HL-60 (cell line): ENCODE results near the gene TMEM126B.
A peak's percentile ranks its signal among the peaks of the same experiment; 100 is the strongest.
"Not testable (repeated sequence)": the region's sequence is repeated elsewhere in the genome, so short reads cannot be mapped to it uniquely, and the experiment has no call there.

Experiments
- DNase-seq, 2 experiments: peaks; one replicate each; pipeline ENCODE4 v3.0.0-alpha.2; 2010 to 2020; ENCODE audit warnings: low read depth in 1 of 2, low spot score in 1 of 2
- H3K27ac ChIP-seq: fragments of 250-450 bp; sonication (Bioruptor Pico); replicated peaks from 2 replicates; pipeline ENCODE4 v1.5.1; 2020; ENCODE audit warnings: mild to moderate bottlenecking, moderate library complexity
- H3K27me3 ChIP-seq: fragments of 250-450 bp; sonication (Bioruptor Pico); 2 replicates; pipeline ENCODE4 v1.5.1; 2021; ENCODE audit warnings: mild to moderate bottlenecking, moderate library complexity; ENCODE audit not compliant: insufficient read depth, poor library complexity, severe bottlenecking
- H3K4me3 ChIP-seq: replicated peaks from 2 replicates; pipeline ENCODE4 v1.5.1; 2011; ENCODE audit warnings: mild to moderate bottlenecking, control low read depth, low read length; ENCODE audit not compliant: insufficient read depth
- GABPA ChIP-seq: IDR thresholded peaks from 2 replicates; pipeline ENCODE4 v1.6.1; 2012; ENCODE audit warnings: low read depth
- POLR2AphosphoS5 ChIP-seq: IDR thresholded peaks from 2 replicates; pipeline ENCODE4 v1.6.1; 2012; ENCODE audit warnings: low read depth
- SPI1 ChIP-seq: IDR thresholded peaks from 2 replicates; pipeline ENCODE4 v1.6.1; 2012; ENCODE audit warnings: low read depth, mild to moderate bottlenecking, borderline replicate concordance
- TF ChIP-seq, protein P1 (sequence below): IDR thresholded peaks from 2 replicates; pipeline ENCODE4 v1.6.1; 2012; ENCODE audit warnings: low read depth; ENCODE audit not compliant: insufficient replicate concordance
- TF ChIP-seq, protein P2 (sequence below): IDR thresholded peaks from one replicate; pipeline ENCODE4 v1.5.1; 2011; ENCODE audit warnings: low read length, control low read depth, inconsistent platforms; ENCODE audit not compliant: insufficient read depth

TMEM126B gene

DNA sequence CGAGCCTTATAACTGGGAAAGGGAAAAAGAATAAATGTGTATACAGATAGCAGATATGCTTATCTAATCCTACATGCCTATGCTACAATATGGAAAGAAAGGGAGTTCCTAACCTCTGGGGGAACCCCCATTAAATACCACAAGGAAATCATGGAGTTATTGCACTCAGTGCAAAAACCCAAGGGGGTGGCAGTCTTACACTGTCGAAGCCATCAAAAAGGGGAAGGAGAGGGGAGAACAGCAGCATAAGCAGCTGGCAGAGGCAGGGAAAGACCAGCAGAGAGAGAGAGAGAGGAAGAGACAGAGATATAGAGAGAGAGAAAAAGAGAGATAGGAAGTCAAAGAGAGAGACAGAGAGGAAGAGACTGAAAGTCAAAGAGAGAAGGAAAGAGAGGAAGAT lies 16.8 kb upstream of the TMEM126B start:
- DNase-seq = peak in 1 of 2 experiments; percentile 60
- H3K4me3 ChIP-seq, H3K27ac ChIP-seq, H3K27me3 ChIP-seq: not testable (repeated sequence)
- TF ChIP-seq SPI1 = peak; percentile 53; the same call in 1 of the 2 replicates

DNA sequence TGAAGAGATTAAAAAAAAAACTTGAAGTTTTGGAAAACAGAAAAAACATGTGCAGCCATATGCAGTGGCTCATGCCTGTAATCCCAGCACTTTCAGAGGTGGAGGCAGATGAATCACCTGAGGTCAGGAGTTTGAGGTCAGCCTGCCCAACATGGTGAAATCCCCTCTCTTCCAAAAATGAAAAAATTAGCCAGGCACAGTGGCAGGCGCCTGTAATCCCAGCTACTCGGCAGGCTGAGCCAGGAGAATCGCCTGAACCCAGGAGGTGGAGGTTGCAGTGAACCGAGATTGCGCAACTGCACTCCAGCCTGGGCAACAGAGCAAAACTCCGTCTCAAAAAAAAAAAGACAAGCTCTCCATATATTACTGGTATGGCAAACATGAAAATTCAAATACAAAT lies 8.9 kb upstream of the TMEM126B start:
- Histone ChIP-seq H3K27ac (no peak overlapping the region), H3K27me3 (no peaks in the 10 kb centered on the region), H3K4me3 (no peak overlapping the region)
- TF ChIP-seq, protein P1, sequence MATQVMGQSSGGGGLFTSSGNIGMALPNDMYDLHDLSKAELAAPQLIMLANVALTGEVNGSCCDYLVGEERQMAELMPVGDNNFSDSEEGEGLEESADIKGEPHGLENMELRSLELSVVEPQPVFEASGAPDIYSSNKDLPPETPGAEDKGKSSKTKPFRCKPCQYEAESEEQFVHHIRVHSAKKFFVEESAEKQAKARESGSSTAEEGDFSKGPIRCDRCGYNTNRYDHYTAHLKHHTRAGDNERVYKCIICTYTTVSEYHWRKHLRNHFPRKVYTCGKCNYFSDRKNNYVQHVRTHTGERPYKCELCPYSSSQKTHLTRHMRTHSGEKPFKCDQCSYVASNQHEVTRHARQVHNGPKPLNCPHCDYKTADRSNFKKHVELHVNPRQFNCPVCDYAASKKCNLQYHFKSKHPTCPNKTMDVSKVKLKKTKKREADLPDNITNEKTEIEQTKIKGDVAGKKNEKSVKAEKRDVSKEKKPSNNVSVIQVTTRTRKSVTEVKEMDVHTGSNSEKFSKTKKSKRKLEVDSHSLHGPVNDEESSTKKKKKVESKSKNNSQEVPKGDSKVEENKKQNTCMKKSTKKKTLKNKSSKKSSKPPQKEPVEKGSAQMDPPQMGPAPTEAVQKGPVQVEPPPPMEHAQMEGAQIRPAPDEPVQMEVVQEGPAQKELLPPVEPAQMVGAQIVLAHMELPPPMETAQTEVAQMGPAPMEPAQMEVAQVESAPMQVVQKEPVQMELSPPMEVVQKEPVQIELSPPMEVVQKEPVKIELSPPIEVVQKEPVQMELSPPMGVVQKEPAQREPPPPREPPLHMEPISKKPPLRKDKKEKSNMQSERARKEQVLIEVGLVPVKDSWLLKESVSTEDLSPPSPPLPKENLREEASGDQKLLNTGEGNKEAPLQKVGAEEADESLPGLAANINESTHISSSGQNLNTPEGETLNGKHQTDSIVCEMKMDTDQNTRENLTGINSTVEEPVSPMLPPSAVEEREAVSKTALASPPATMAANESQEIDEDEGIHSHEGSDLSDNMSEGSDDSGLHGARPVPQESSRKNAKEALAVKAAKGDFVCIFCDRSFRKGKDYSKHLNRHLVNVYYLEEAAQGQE = no peak
- TF ChIP-seq POLR2AphosphoS5 (no peak), GABPA (no peak), SPI1 (no peak)
- TF ChIP-seq, protein P2, sequence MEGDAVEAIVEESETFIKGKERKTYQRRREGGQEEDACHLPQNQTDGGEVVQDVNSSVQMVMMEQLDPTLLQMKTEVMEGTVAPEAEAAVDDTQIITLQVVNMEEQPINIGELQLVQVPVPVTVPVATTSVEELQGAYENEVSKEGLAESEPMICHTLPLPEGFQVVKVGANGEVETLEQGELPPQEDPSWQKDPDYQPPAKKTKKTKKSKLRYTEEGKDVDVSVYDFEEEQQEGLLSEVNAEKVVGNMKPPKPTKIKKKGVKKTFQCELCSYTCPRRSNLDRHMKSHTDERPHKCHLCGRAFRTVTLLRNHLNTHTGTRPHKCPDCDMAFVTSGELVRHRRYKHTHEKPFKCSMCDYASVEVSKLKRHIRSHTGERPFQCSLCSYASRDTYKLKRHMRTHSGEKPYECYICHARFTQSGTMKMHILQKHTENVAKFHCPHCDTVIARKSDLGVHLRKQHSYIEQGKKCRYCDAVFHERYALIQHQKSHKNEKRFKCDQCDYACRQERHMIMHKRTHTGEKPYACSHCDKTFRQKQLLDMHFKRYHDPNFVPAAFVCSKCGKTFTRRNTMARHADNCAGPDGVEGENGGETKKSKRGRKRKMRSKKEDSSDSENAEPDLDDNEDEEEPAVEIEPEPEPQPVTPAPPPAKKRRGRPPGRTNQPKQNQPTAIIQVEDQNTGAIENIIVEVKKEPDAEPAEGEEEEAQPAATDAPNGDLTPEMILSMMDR = no peak
- no peak for DNase-seq

DNA sequence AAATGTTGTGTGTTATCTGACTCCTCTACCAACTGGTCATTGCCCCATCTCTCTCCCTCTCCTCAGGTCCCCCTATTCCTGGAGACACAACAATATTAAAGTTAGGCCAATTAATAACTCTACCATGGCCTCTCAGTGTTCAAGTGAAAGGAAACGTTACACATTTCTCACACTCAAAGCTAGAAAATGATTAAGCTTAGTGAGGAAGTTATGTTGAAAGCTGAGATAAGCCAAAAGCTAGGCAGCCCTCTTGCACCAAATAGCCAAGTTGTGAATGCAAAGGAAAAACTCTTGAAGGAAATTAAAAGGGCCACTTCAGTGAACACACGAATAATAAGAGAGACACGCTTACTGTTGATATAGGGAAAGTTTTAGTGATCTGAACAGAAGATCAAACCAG lies 8.1 kb upstream of the TMEM126B start:
- H3K4me3 ChIP-seq = no peak overlapping the region
- TF ChIP-seq, protein P2 = no peak
- TF ChIP-seq, protein P1 = no peak
- no peak for TF ChIP-seq GABPA
- no peak overlapping the region for H3K27ac ChIP-seq
- no peaks in the 10 kb centered on the region for H3K27me3 ChIP-seq
- no peak for DNase-seq

DNA sequence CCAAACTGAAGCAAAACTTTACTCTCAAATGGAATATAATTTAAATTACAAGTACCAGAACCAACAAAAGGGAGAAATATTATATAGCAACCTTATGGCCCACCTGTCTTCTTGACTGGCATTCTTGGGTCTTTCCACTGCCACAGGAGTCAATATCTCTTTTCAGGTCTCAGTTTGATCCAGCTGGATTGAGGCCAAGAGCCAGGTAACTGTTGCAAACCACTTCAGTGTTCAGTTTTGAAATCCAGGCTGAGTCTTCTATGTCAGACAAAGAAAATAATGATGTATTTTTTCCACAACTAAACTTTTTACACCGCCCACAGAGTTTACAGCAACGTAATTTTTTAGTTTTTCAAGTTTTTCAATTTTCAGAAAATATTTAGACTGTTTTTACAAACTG lies 1.9 kb upstream of the TMEM126B start:
- Histone ChIP-seq H3K4me3 (no peak overlapping the region), H3K27me3 (no peaks in the 10 kb centered on the region), H3K27ac (no peak overlapping the region)
- TF ChIP-seq, protein P1 = no peak
- TF ChIP-seq SPI1 = no peak
- no peak for TF ChIP-seq POLR2AphosphoS5
- TF ChIP-seq GABPA = no peak
- TF ChIP-seq, protein P2 = no peak
- no peak for DNase-seq
